ENCODE data around the gene CRK. TPM values are rescaled to one million over a fixed set of nuclear protein-coding genes. Genes with fewer than 3 reads are reported as not detected.
"Not testable (repeated sequence)": the region's sequence is repeated elsewhere in the genome, so short reads cannot be mapped to it uniquely, and the experiment has no call there.

Gene CRK
- total RNA-seq, 1 experiment from 2014 or later, result 41.8 TPM

DNA sequence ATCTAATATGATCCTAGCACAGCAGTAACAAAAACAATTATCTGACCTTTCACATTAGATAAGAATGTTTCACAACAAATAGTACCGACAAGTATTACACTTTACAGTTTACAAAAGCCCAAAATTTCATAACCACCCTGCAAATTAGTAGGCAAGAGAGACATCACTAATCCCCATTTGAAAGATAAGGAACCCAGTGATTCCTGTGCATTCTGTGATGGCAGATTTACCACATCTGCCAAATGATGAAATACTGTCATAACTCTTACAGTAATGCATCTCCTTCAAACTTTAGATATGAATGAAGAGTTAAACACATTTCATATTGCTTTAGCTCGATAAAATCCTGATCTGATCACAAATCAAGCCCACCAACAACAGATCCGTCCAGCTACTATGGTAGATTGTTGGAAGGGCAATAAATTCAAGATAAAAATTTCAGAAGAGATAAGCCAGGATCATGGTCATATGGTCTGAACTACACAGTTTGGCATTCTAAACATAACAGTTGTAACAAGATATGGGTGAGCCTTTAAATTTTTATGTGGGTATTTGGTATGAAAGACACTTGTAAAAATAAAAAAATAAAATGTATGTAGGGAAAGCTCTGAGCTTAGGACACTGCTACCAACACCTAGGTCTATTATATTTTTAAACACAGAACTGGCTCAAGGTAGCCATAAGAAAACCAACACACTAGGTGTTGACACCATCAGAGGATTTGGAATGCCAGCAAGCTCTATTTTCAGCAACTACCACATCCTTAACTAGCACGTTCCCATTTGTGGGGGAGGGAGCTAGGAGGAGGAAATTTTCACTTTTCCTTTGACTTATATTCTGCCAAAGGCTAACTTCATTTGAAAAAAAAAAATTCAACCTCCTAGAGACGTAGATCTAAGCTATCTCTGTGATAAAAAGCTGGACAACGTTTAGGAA lies 65.3 kb downstream of the CRK start:
- intact Hi-C loops (cut with micrococcal nuclease), result no loop called here
- DNase-seq (no peak), ATAC-seq (no peak)
- Histone ChIP-seq H3K4me2 (ENCODE audit: low read length) (peak overlapping the region; percentile 7; the same call in 1 of the 2 replicates), H4K20me1 (ENCODE audit: low read length) (peaks cover 90% of the 10 kb centered on the region), H3F3A (ENCODE audit: low read length, unreplicated experiment) (no peaks in the 10 kb centered on the region), H2AFZ (ENCODE audit: low read length) (no peak overlapping the region), H3K4me1 (ENCODE audit: insufficient read depth, low read length) (peaks cover 17% of the 10 kb centered on the region; the same call in 1 of the 2 replicates), H3K27me3 (ENCODE audit: low read length) (no peaks in the 10 kb centered on the region), H3K79me2 (ENCODE audit: low read length) (peaks cover 100% of the 10 kb centered on the region), H3K9me2 (replicated peaks; ENCODE audit: low read length) (no peaks in the 10 kb centered on the region), H3K27ac (ENCODE audit: low read length) (no peak overlapping the region), H3K9ac (ENCODE audit: low read length) (no peak overlapping the region), H3K9me3 (ENCODE audit: low read length) (no peaks in the 10 kb centered on the region), H3K36me3 (ENCODE audit: low read depth, low read length) (no peaks in the 10 kb centered on the region; the same call in 1 of the 2 replicates), H3K4me3 (ENCODE audit: low read length) (no peak overlapping the region)
- TF ChIP-seq EZH2 (IDR thresholded peaks at IDR 0.05; ENCODE audit: low read length, unreplicated experiment) (no peak), EZH2phosphoT487 (IDR thresholded peaks at IDR 0.05; ENCODE audit: borderline replicate concordance, low read length) (no peak)
- TF ChIP-seq, protein P1, sequence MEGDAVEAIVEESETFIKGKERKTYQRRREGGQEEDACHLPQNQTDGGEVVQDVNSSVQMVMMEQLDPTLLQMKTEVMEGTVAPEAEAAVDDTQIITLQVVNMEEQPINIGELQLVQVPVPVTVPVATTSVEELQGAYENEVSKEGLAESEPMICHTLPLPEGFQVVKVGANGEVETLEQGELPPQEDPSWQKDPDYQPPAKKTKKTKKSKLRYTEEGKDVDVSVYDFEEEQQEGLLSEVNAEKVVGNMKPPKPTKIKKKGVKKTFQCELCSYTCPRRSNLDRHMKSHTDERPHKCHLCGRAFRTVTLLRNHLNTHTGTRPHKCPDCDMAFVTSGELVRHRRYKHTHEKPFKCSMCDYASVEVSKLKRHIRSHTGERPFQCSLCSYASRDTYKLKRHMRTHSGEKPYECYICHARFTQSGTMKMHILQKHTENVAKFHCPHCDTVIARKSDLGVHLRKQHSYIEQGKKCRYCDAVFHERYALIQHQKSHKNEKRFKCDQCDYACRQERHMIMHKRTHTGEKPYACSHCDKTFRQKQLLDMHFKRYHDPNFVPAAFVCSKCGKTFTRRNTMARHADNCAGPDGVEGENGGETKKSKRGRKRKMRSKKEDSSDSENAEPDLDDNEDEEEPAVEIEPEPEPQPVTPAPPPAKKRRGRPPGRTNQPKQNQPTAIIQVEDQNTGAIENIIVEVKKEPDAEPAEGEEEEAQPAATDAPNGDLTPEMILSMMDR (conservative IDR thresholded peaks at IDR 0.05; ENCODE audit: low read depth, low read length), result no peak
- CTCF ChIA-PET, result interaction anchor here (0.7 kb wide), 1 partner anchor 26 kb away, joined by 3 read pairs; no protein-coding TSS in a partner anchor
- POLR2A ChIA-PET (ENCODE audit: unreplicated experiment), result interaction anchor here (0.7 kb wide), 1 partner anchor 59 kb away, joined by 5 read pairs; no protein-coding TSS in a partner anchor
- BruUV-seq (replicated peaks), result no TSS peak

DNA sequence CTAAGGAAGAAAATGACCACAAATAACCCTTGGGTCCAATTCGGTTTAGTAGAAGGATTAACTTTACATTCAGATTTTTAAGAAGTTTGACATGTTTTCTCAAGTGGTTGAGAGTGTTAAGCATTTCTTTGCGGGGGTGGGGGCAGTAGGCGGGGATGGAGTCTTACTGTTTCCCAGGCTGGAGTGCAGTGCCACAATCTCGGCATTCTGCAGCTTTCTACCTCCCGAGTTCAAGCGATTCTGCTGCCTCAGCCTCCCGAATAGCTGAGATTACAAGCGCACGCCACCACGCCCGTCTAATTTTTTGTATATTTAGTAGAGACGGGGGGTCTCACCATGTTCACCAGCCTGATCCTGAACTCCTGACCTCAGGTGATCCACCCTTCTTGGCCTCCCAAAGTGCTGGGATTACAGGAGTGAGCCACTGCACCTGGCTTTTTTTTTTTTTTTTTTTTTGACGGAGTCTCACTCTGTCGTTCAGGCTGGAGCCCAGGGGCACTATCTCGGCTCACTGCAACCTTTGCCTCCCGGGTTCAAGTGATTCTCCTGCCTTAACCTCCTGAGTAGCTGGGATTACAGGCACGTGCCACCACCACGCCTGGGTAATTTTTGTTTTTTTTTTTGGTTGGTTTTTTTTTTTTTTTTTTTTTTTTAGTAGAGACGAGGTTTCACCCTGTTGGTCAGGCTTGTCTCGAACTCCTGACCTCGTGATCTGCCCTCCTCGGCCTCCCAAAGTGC lies 68.4 kb downstream of the CRK start:
- DNase-seq; H3K27me3 ChIP-seq (ENCODE audit: low read length); H3K27ac ChIP-seq (ENCODE audit: low read length); intact Hi-C loops (cut with micrococcal nuclease); H2AFZ ChIP-seq (ENCODE audit: low read length); POLR2A ChIA-PET (ENCODE audit: unreplicated experiment); ATAC-seq; H3K9ac ChIP-seq (ENCODE audit: low read length); H3K4me3 ChIP-seq (ENCODE audit: low read length); H3K36me3 ChIP-seq (ENCODE audit: low read depth, low read length); H3K4me2 ChIP-seq (ENCODE audit: low read length); H3K9me2 ChIP-seq (replicated peaks; ENCODE audit: low read length); H3K9me3 ChIP-seq (ENCODE audit: low read length); BruUV-seq (replicated peaks); H3F3A ChIP-seq (ENCODE audit: low read length, unreplicated experiment): not testable (repeated sequence)
- CTCF ChIA-PET, result interaction anchor here (0.8 kb wide), 1 partner anchor 23 kb away, joined by 3 read pairs; no protein-coding TSS in a partner anchor
- Histone ChIP-seq H3K79me2 (ENCODE audit: low read length) (peaks cover 100% of the 10 kb centered on the region), H4K20me1 (ENCODE audit: low read length) (peaks cover 87% of the 10 kb centered on the region), H3K4me1 (ENCODE audit: insufficient read depth, low read length) (peaks cover 11% of the 10 kb centered on the region; the same call in 1 of the 2 replicates)

- H3F3A ChIP-seq (ENCODE audit: low read length, unreplicated experiment); H3K27me3 ChIP-seq (ENCODE audit: low read length); H3K27ac ChIP-seq (ENCODE audit: low read length); POLR2A ChIA-PET (ENCODE audit: unreplicated experiment); H3K9ac ChIP-seq (ENCODE audit: low read length); intact Hi-C loops (cut with micrococcal nuclease); H3K4me3 ChIP-seq (ENCODE audit: low read length); ATAC-seq; H3K9me3 ChIP-seq (ENCODE audit: low read length); DNase-seq; H2AFZ ChIP-seq (ENCODE audit: low read length); H3K36me3 ChIP-seq (ENCODE audit: low read depth, low read length); H3K4me2 ChIP-seq (ENCODE audit: low read length); H3K9me2 ChIP-seq (replicated peaks; ENCODE audit: low read length); BruUV-seq (replicated peaks): not testable (repeated sequence)
- peaks cover 11% of the 10 kb centered on the region; the same call in 1 of the 2 replicates for H3K4me1 ChIP-seq (ENCODE audit: insufficient read depth, low read length)
- peaks cover 100% of the 10 kb centered on the region for H3K79me2 ChIP-seq (ENCODE audit: low read length)
- peaks cover 82% of the 10 kb centered on the region for H4K20me1 ChIP-seq (ENCODE audit: low read length)
- CTCF ChIA-PET, result interaction anchor here (0.6 to 0.8 kb wide), 2 partner anchors 22 to 33 kb away, joined by 3 read pairs; no protein-coding TSS in a partner anchor
Measured at GRCh38 chr17:1386675-1387190, 69.3 kb downstream of the CRK start.

Data from PC-3 (cell line).